GM12878 (cell line): ENCODE data around the gene LPAR3.

Experiments used
- CTCF ChIP-seq, 3 experiments: IDR thresholded peaks in 2 of 3; conservative IDR thresholded peaks in 1 of 3; 2 replicates each; pipeline ENCODE4 v1.5.1; 2011; ENCODE audit warnings: low read depth in 3 of 3, low read length in 3 of 3, mild to moderate bottlenecking in 3 of 3, control low read depth in 2 of 3, moderate library complexity in 2 of 3, inconsistent platforms in 1 of 3, mixed read lengths in 1 of 3; ENCODE audit not compliant: control insufficient read depth in 2 of 3, insufficient read depth in 1 of 3; ENCODE audit errors: extremely low read depth in 1 of 3
- EP300 ChIP-seq, 2 experiments: fragments of 150-350 bp in 1 of 2; IDR thresholded peaks; 2 replicates each; pipeline ENCODE4 v1.6.1; 2011 to 2012; ENCODE audit warnings: low read depth in 2 of 2, low read length in 2 of 2, borderline replicate concordance in 1 of 2, improper control_type of control experiment in 1 of 2, inconsistent platforms in 1 of 2; ENCODE audit not compliant: control insufficient read depth in 1 of 2
- POLR2AphosphoS5 ChIP-seq: IDR thresholded peaks from 2 replicates; pipeline ENCODE4 v1.6.1; 2011; ENCODE audit warnings: mild to moderate bottlenecking, low read length, inconsistent platforms
- SP1 ChIP-seq: IDR thresholded peaks from one replicate; pipeline ENCODE4 v1.6.1; 2011; ENCODE audit warnings: low read depth, low read length
- TCF3 ChIP-seq: IDR thresholded peaks from 2 replicates; pipeline ENCODE4 v1.6.1; 2012; ENCODE audit warnings: low read depth, mild to moderate bottlenecking, low read length, borderline replicate concordance; ENCODE audit not compliant: insufficient read depth

- no peak for TF ChIP-seq CTCF (IDR thresholded peaks at IDR 0.05 in 2 of 3, conservative IDR thresholded peaks at IDR 0.05 in 1 of 3; ENCODE audit: control insufficient read depth in 2 of 3, extremely low read depth in 1 of 3, insufficient read depth in 1 of 3, low read depth in 3 of 3, low read length in 3 of 3)
- TF ChIP-seq TCF3 = no peak
- TF ChIP-seq EP300 (IDR thresholded peaks at IDR 0.05; ENCODE audit: borderline replicate concordance in 1 of 2, control insufficient read depth in 1 of 2, low read depth in 2 of 2, low read length in 2 of 2) = no peak
- no peak for TF ChIP-seq SP1
- TF ChIP-seq POLR2AphosphoS5 = no peak
Measured at GRCh38 chr1:84834419-84835064, 58.5 kb downstream of the LPAR3 start.
